Stimulated activated CD4-positive, alpha-beta T cell treated with anti-CD3 and anti-CD28 coated beads, Interleukin-15, amount 100 ng/mL, for 48 hours (primary cell): Measurements from ENCODE around the gene TMEM127.

ENCODE experiments used
- DNase-seq, 2 donors: peaks; one replicate each; pipeline ENCODE4 v3.0.0-alpha.2; 2020; ENCODE audit warnings: low read depth in 2 of 2

The TMEM127 gene

DNA sequence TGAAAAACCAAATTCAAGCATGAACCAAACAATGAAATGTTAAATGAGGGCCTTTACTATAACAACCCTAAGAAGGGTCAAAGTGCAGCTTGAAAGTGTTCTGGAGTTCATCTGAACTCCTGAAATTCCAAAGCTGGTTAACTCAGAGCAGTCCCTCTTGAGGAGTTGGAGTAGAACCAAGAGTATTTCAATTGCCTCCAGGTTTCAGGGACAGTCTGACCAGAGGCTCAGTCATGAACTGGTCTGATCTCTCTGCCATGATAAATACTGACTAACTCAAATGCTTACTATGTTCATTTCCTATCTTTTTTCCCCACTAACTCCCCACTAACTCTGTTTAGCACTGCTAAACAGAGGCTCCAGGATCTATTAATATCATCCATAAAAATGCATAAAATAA is 59.9 kb downstream of the TMEM127 start:
- no peak for DNase-seq

GRCh38 chr2:96204836-96205624 is 60.8 kb downstream of the TMEM127 start:
- no peak for DNase-seq

DNA sequence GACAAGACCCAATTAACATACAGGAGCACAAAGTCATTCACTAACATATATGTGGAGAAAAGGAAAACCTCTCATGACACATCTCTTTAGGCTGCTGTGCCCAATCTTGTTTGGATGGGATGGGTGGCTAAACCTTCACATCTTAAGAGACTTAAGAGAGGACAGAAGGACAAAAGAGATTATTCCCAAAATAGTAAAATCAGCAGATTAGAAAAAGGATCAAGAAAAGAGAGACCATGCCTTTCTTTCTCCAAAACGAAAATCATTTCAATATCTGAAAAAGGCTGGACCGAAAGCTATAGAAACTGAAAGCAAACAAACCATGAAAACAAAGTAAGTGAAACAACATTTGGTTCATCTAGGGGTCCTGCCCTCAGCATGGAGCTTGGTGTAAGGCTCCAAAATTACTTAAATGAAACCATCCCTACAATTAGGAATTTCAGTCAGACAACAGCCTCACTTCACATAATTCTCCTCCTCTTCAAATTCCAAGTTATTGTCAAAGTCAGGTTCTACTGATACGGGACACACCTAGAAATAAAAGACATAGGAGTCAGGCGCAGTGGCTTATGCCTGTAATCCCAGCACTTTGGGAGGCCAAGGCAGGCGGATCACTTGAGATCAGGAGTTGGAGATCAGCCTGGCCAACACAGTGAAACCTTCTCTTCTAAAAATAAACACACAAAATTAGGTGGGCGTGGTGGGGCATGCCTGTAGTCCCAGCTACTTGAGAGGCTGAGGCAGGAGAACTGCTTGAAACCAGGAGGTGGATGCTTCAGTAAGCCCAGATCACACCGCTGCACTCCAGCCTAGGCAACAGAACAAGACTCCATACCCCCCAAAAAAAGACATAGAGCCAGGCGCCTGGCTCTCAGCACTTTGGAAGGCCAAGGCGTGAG is 62.4 kb downstream of the TMEM127 start:
- no peak for DNase-seq

DNA sequence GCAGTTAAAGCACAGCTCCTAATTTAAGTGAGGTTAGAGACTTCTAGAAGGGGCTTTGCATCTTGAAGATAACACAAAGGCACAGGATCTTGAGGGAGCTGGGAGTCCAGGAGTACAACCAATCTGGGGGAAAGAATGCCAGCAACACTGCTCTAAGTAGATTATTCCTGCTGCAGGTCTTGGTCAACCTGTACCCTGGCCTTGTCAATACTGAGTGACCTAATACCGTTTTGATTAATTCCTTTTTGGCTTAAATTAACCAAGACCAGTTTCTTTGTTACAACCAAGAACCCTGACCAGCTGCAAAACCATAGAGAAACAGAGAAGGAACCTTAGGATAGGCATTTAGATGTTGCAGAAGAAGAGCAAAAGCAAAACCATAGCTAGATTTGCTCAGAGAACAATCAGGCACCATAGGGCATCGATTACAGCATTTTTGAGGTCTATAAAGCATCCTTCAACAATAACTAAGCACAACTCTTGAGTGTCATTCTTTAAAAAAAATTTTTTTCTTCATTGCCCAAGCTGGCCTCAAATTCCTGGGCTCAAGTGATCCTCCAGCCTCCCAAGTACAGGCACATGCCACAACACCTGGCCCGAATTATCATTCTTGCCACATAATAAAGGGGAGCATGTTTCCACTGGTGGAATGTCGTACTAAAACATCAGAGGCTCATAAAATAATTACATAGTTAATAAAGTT is 63.5 kb downstream of the TMEM127 start:
- DNase-seq, result no peak

DNA sequence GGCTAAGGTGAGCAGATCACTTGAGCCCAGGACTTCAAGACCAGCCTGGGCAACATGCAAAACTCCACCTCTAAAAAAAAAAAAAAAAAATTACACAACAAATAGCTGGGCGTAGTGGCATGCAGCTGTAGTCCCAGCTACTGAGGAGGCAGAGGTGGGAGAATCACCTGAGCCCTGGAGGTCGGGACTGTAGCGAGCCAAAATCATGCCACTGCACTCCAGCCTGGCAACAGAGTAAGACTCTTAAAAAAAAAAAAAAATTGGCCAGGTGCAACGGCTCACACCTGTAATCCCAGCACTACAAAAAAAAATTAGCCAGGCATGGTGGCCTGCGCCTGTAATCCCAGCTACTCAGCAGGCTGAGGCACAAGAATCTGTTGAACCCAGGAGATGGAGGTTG is 64.5 kb downstream of the TMEM127 start:
- DNase-seq, result no peak

- no peak for DNase-seq
These were observed 66.9 kb downstream of the TMEM127 start for GRCh38 chr2:96198921-96199320.
